Peyer's patch (tissue), 4 donors: ENCODE data around the gene VAPA. TPM values are rescaled to one million over a fixed set of nuclear protein-coding genes. Genes with fewer than 3 reads are reported as not detected.

Experiments used
- DNase-seq, 3 donors: peaks; one replicate each; pipeline ENCODE4 v3.0.0-alpha.2; 2017 to 2019
- H3K27ac ChIP-seq, 4 donors: fragments of 200-600 bp; sonication (generic); one replicate each; pipeline ENCODE4 v1.5.1; 2016 to 2019
- H3K27me3 ChIP-seq, 2 donors: fragments of 200-600 bp; sonication (generic); one replicate each; pipeline ENCODE4 v1.5.1; 2019
- H3K36me3 ChIP-seq, 3 donors: fragments of 200-600 bp; sonication (generic); one replicate each; pipeline ENCODE4 v1.5.1; 2016 to 2019
- H3K4me1 ChIP-seq, 4 donors: fragments of 200-600 bp; sonication (generic); one replicate each; pipeline ENCODE4 v1.5.1; 2016 to 2019
- H3K4me3 ChIP-seq, 4 donors: fragments of 200-600 bp; sonication (generic); 1 replicate in 3 of 4; 2 replicates in 1 of 4; pipeline ENCODE4 v1.5.1; 2016 to 2019; ENCODE audit warnings: mild to moderate bottlenecking in 1 of 4
- H3K9me3 ChIP-seq, 4 donors: fragments of 200-600 bp; sonication (generic); one replicate each; pipeline ENCODE4 v1.5.1; 2016 to 2019; ENCODE audit warnings: mild to moderate bottlenecking in 1 of 4
- CTCF ChIP-seq, 6 experiments: fragments of 450-650 bp in 4 of 6; fragments of 200-600 bp in 2 of 6; sonication (generic) in 1 of 6; IDR thresholded peaks; one replicate each; pipeline ENCODE4 v1.5.1; 2017 to 2019; ENCODE audit warnings: antibody characterized with exemption in 6 of 6, mild to moderate bottlenecking in 3 of 6, moderate library complexity in 1 of 6
- POLR2A ChIP-seq, 2 donors: fragments of 450-650 bp; IDR thresholded peaks; one replicate each; pipeline ENCODE4 v1.5.1; 2017; ENCODE audit warnings: antibody characterized with exemption in 2 of 2, mild to moderate bottlenecking in 2 of 2, moderate library complexity in 2 of 2
- total RNA-seq, 4 donors: library from RNA; depleted of rRNA; stranded (reverse); fragments of >200 nt; gene quantifications; one replicate each; pipeline ENCODE4 v1.1.0, GENCODE V29; 2016

The VAPA gene
- total RNA-seq, 4 donors from 2014 or later: 155 to 232 (median 219) TPM

GRCh38 chr18:9916808-9917207 is 3.0 kb downstream of the VAPA start:
- TF ChIP-seq CTCF (IDR thresholded peaks at IDR 0.05) (no peak), POLR2A (IDR thresholded peaks at IDR 0.05) (no peak)
- peak overlapping the region in 1 of 4 donors; percentile 99 for H3K4me3 ChIP-seq
- H3K9me3 ChIP-seq: no peaks in the 10 kb centered on the region
- no peak for DNase-seq
- peak overlapping the region in 1 of 4 donors; percentile 97 for H3K27ac ChIP-seq
- H3K36me3 ChIP-seq: no peaks in the 10 kb centered on the region
- peaks cover 0 to 57% (median 23%) of the 10 kb centered on the region in 4 donors for H3K4me1 ChIP-seq
- no peaks in the 10 kb centered on the region for H3K27me3 ChIP-seq

- no peaks in the 10 kb centered on the region for H3K27me3 ChIP-seq
- no peak overlapping the region for H3K27ac ChIP-seq
- TF ChIP-seq CTCF (IDR thresholded peaks at IDR 0.05) (no peak), POLR2A (IDR thresholded peaks at IDR 0.05) (no peak)
- H3K4me3 ChIP-seq: no peak overlapping the region
- H3K9me3 ChIP-seq: no peaks in the 10 kb centered on the region
- H3K4me1 ChIP-seq: peaks cover 0 to 61% (median 23%) of the 10 kb centered on the region in 4 donors
- DNase-seq: no peak
- no peaks in the 10 kb centered on the region for H3K36me3 ChIP-seq
Observed at GRCh38 chr18:9918016-9918680, 4.3 kb downstream of the VAPA start.

- no peak overlapping the region for H3K4me3 ChIP-seq
Observed at GRCh38 chr18:9919564-9920232, 5.9 kb downstream of the VAPA start.

GRCh38 chr18:9922592-9923311 is 8.9 kb downstream of the VAPA start:
- no peak for TF ChIP-seq POLR2A (IDR thresholded peaks at IDR 0.05)
- TF ChIP-seq CTCF (IDR thresholded peaks at IDR 0.05): no peak
- H3K9me3 ChIP-seq: no peaks in the 10 kb centered on the region
- DNase-seq: no peak
- H3K4me3 ChIP-seq: no peak overlapping the region
- H3K27ac ChIP-seq: no peak overlapping the region
- H3K36me3 ChIP-seq: no peaks in the 10 kb centered on the region
- peaks cover 0 to 84% (median 24%) of the 10 kb centered on the region in 4 donors for H3K4me1 ChIP-seq
- H3K27me3 ChIP-seq: no peaks in the 10 kb centered on the region

More at GRCh38 chr18:9919564-9920232, 5.9 kb downstream of the VAPA start:
- DNase-seq: no peak
- Histone ChIP-seq H3K4me1 (peaks cover 0 to 74% (median 23%) of the 10 kb centered on the region in 4 donors), H3K27me3 (no peaks in the 10 kb centered on the region), H3K36me3 (no peaks in the 10 kb centered on the region), H3K9me3 (no peaks in the 10 kb centered on the region), H3K27ac (no peak overlapping the region)
- TF ChIP-seq CTCF (IDR thresholded peaks at IDR 0.05) (no peak), POLR2A (IDR thresholded peaks at IDR 0.05) (no peak)

GRCh38 chr18:9924371-9924943 is 10.6 kb downstream of the VAPA start:
- Histone ChIP-seq H3K36me3 (no peaks in the 10 kb centered on the region), H3K4me1 (peaks cover 0 to 76% (median 20%) of the 10 kb centered on the region in 4 donors), H3K27me3 (no peaks in the 10 kb centered on the region), H3K9me3 (no peaks in the 10 kb centered on the region), H3K27ac (peak overlapping the region in 1 of 4 donors; percentile 22), H3K4me3 (no peak overlapping the region)
- TF ChIP-seq POLR2A (IDR thresholded peaks at IDR 0.05) (no peak), CTCF (IDR thresholded peaks at IDR 0.05) (no peak)
- DNase-seq: no peak
